KMS-11 (cell line): ENCODE measurements around the gene ATXN2.

Experiments
- H2AFZ ChIP-seq: fragments of 200-600 bp; sonication (generic); 2 replicates; pipeline ENCODE4 v1.6.1; 2016; ENCODE audit warnings: antibody characterized with exemption, mixed run types, low read depth
- H3K27ac ChIP-seq: fragments of 200-600 bp; sonication (generic); 2 replicates; pipeline ENCODE4 v1.6.1; 2016; ENCODE audit warnings: mild to moderate bottlenecking, mixed run types
- H3K27me3 ChIP-seq: fragments of 200-600 bp; sonication (generic); 2 replicates; pipeline ENCODE4 v1.6.1; 2017; ENCODE audit warnings: mild to moderate bottlenecking, low read depth, mixed run types, moderate library complexity; ENCODE audit not compliant: insufficient read depth
- H3K36me3 ChIP-seq: fragments of 200-600 bp; sonication (generic); 2 replicates; pipeline ENCODE4 v1.6.1; 2017; ENCODE audit warnings: mild to moderate bottlenecking, mixed run types; ENCODE audit not compliant: insufficient read depth
- H3K4me1 ChIP-seq: fragments of 200-600 bp; sonication (generic); 2 replicates; pipeline ENCODE4 v1.6.1; 2016; ENCODE audit warnings: mild to moderate bottlenecking, low read depth, mixed run types; ENCODE audit not compliant: poor library complexity, severe bottlenecking
- H3K4me2 ChIP-seq: fragments of 200-600 bp; sonication (generic); 2 replicates; pipeline ENCODE4 v1.7.0; 2016; ENCODE audit warnings: mild to moderate bottlenecking, mixed run types
- H3K4me3 ChIP-seq: fragments of 200-600 bp; sonication (generic); IDR thresholded peaks from 2 replicates; pipeline ENCODE4 v1.6.1; 2017; ENCODE audit warnings: low read depth, low read length, mixed read lengths; ENCODE audit not compliant: insufficient read depth
- H3K79me2 ChIP-seq: fragments of 200-600 bp; sonication (generic); 2 replicates; pipeline ENCODE4 v1.6.1; 2016; ENCODE audit warnings: low read depth, mixed run types; ENCODE audit not compliant: insufficient read depth
- H3K9ac ChIP-seq: fragments of 200-600 bp; sonication (generic); 2 replicates; pipeline ENCODE4 v1.6.1; 2016; ENCODE audit warnings: mild to moderate bottlenecking, mixed run types
- H4K20me1 ChIP-seq: fragments of 200-600 bp; sonication (generic); 2 replicates; pipeline ENCODE4 v1.6.1; 2016; ENCODE audit warnings: mild to moderate bottlenecking, mixed run types; ENCODE audit not compliant: insufficient read depth
- TF ChIP-seq, protein P1 (sequence below): fragments of 200-600 bp; sonication (generic); conservative IDR thresholded peaks from 2 replicates; pipeline ENCODE4 v1.6.1; 2017; ENCODE audit warnings: low read depth, mild to moderate bottlenecking, antibody characterized with exemption, low read length, moderate library complexity, mixed read lengths

Gene ATXN2

DNA sequence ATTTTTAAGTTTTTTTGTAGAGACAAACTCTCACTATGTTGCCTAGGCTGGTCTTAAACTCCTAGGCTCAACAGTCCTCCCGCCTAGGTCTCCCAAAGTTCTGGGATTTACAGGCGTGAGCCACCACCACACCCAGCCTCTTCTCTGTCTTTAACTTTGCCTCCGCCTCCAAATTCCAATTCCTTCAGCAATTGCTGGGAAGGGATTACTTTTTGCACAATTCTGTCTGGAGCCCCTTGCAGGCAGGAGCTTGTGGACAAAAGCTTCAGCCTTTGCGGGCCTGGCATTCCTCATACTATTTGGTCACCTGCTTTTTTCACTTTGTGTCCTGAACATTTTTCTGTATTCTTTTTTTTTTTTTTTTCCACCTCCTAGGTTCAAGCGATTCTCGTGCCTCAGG lies 167.3 kb downstream of the ATXN2 start:
- Histone ChIP-seq H3K36me3 (no peaks in the 10 kb centered on the region), H3K4me3 (no peak overlapping the region), H4K20me1 (no peaks in the 10 kb centered on the region), H3K4me1 (peaks cover 95% of the 10 kb centered on the region), H3K79me2 (peaks cover 41% of the 10 kb centered on the region; the same call in 1 of the 2 replicates), H2AFZ (no peak overlapping the region), H3K9ac (peak overlapping the region; percentile 61; the same call in 1 of the 2 replicates), H3K27me3 (no peaks in the 10 kb centered on the region), H3K27ac (peak overlapping the region; percentile 96), H3K4me2 (peak overlapping the region; percentile 93; the same call in 1 of the 2 replicates)
- TF ChIP-seq, protein P1, sequence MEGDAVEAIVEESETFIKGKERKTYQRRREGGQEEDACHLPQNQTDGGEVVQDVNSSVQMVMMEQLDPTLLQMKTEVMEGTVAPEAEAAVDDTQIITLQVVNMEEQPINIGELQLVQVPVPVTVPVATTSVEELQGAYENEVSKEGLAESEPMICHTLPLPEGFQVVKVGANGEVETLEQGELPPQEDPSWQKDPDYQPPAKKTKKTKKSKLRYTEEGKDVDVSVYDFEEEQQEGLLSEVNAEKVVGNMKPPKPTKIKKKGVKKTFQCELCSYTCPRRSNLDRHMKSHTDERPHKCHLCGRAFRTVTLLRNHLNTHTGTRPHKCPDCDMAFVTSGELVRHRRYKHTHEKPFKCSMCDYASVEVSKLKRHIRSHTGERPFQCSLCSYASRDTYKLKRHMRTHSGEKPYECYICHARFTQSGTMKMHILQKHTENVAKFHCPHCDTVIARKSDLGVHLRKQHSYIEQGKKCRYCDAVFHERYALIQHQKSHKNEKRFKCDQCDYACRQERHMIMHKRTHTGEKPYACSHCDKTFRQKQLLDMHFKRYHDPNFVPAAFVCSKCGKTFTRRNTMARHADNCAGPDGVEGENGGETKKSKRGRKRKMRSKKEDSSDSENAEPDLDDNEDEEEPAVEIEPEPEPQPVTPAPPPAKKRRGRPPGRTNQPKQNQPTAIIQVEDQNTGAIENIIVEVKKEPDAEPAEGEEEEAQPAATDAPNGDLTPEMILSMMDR = no peak

DNA sequence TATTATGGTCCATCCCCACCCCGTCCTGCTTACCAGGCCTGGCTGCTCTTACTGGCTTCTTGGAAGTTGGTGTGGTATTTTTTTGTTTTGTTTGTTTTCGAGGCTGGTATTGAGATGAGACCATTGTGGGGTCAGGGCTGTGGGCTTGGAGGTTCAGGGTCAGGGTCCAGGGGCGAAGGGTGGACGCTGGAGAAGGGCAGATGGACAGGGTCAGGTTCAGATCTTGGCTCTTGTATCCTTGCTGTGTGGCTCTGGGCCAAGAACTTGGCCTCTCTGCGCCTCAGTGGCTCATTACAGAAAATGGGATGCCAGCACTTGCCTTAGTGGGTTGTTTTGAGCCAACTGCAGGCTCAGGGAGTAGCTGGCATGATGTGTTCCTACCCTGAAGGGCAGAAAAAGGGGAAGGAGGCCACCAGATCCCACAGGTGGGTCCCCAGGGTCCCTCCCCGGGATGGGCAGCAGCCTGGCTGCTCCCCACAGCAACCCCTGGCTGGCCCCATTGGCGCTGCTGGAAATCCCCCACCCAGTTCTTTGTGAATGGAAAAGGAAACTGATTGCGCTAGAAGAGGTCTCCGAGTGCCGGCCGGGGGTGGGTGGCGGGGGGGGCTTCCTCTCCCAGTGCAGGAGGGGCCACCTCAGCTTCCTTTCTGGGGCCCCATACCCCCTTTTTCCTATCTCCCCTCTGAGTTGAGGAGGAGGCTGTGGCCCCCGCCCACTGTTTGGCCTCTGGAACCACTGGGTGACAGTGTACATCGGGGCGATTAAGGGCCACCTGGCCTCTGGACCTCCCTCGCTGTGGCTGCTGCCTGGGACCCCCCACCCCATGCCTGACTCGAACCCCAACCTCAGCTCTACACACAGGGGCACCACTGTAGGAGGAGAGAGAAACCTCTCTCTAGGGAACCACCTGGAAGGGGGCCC lies 168.4 kb downstream of the ATXN2 start:
- peak overlapping the region; percentile 96 for H3K27ac ChIP-seq
- H3K79me2 ChIP-seq = peaks cover 38% of the 10 kb centered on the region; the same call in 1 of the 2 replicates
- H2AFZ ChIP-seq = peak overlapping the region; percentile 22; the same call in 1 of the 2 replicates
- peak overlapping the region; percentile 93 for H3K4me2 ChIP-seq
- peak overlapping the region; percentile 61 for H3K9ac ChIP-seq
- H3K4me3 ChIP-seq = peak overlapping the region; percentile 34
- TF ChIP-seq, protein P1 = no peak
- H3K36me3 ChIP-seq = no peaks in the 10 kb centered on the region
- peaks cover 95% of the 10 kb centered on the region for H3K4me1 ChIP-seq
- no peaks in the 10 kb centered on the region for H4K20me1 ChIP-seq
- H3K27me3 ChIP-seq = no peaks in the 10 kb centered on the region

DNA sequence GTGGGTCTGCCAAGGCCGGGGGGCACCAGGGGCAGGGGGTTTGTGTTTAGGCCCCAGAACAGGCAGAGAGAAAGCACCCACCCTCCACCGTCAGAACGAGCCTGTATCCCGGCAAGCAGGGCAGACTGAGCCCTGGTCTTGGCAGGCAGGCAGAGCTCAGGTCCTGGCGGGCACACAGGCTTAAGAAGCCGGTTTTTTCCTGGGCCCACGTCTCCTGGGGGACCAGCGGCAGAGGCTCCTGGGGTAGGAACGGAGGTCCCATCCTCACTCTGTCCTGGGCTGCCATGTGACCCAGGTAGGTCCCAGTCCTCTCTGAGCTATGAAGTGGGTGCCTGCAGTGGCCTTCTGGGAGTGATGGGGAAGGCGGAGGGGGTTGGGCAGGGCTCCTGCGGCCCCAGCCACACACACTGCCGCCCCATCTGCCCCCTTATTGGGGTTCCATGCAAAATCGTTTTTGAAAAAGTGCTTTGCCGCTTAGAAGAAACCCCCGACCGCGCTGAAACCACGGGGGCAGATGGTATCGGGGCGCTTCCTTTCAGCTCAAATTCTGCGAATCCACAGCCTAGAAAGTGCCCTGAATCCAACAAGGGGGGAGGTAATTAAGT lies 169.2 kb downstream of the ATXN2 start:
- peak overlapping the region; percentile 96 for H3K27ac ChIP-seq
- H3K36me3 ChIP-seq = no peaks in the 10 kb centered on the region

DNA sequence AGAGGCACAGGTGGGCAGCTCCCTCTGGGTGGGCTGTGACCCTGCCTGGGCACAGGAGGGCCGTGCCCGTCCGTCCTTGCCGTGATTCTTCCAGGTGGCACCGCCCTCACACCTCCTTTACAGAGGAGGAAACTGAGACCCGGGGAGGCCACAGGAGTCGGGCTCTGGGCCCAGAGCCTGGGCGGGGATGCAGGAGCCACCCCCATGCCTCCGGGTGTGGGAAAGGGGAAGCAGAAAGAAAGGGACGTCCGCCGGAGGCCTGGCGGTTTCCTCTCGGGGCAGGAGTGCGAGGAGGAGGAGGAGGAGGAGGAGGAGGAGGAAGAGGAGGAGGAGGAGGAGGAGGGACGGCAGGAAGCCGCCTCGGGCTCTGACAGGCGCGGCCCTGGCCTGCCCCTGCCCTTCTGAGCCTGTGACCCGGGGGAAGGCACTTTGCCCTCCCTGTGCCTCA lies 170.4 kb downstream of the ATXN2 start:
- Histone ChIP-seq H3K79me2 (peaks cover 38% of the 10 kb centered on the region; the same call in 1 of the 2 replicates), H3K9ac (no peak overlapping the region), H3K36me3 (no peaks in the 10 kb centered on the region), H4K20me1 (no peaks in the 10 kb centered on the region), H3K4me2 (peak overlapping the region; percentile 93; the same call in 1 of the 2 replicates), H3K4me1 (peaks cover 90% of the 10 kb centered on the region), H2AFZ (no peak overlapping the region), H3K27me3 (no peaks in the 10 kb centered on the region), H3K4me3 (no peak overlapping the region), H3K27ac (peak overlapping the region; percentile 96; the same call in 1 of the 2 replicates)
- TF ChIP-seq, protein P1 = no peak

More for the DNA sequence above, 169.2 kb downstream of the ATXN2 start:
- Histone ChIP-seq H3K79me2 (peaks cover 38% of the 10 kb centered on the region; the same call in 1 of the 2 replicates), H2AFZ (peak overlapping the region; percentile 22; the same call in 1 of the 2 replicates), H3K4me1 (peaks cover 93% of the 10 kb centered on the region), H3K4me3 (peak overlapping the region; percentile 34), H3K27me3 (no peaks in the 10 kb centered on the region), H3K4me2 (peak overlapping the region; percentile 93), H4K20me1 (no peaks in the 10 kb centered on the region), H3K9ac (peak overlapping the region; percentile 61)
- TF ChIP-seq, protein P1 = no peak
